ENCODE data around the gene UBTF. TPM values are rescaled to one million over a fixed set of nuclear protein-coding genes. Genes with fewer than 3 reads are reported as not detected.

Gene UBTF
- total and polyA plus RNA-seq, 9 of the 15 experiments (the other 6 are each of a cell fraction or from before 2014, with no cell fraction given) = 1.2 to 113 (median 83.6) TPM

GRCh38 chr17:44159519-44160210 lies 59.8 kb downstream of the UBTF start (continued):
- TF ChIP-seq CXXC5 (CRISPR knock-in tag; IDR thresholded peaks at IDR 0.05) (peak; percentile 59; the same call in 1 of the 2 replicates), KAT7 (CRISPR knock-in tag; IDR thresholded peaks at IDR 0.05; ENCODE audit: borderline replicate concordance) (no peak), ZBTB33 (CRISPR knock-in tag; IDR thresholded peaks at IDR 0.05) (no peak), LARP7 (IDR thresholded peaks at IDR 0.05) (no peak), DIDO1 (tag; IDR thresholded peaks at IDR 0.05; ENCODE audit: low read depth) (no peak), PYGO2 (tag; IDR thresholded peaks at IDR 0.05) (no peak), ZBTB9 (CRISPR knock-in tag; IDR thresholded peaks at IDR 0.05) (no peak), TCF15 (CRISPR knock-in tag; IDR thresholded peaks at IDR 0.05) (no peak), ZNF518B (CRISPR knock-in tag; IDR thresholded peaks at IDR 0.05) (no peak), SPI1 (IDR thresholded peaks at IDR 0.05; ENCODE audit: borderline replicate concordance, low read depth, low read length) (no peak), KAT2B (IDR thresholded peaks at IDR 0.05; ENCODE audit: low read depth, low read length) (no peak), SOX6 (IDR thresholded peaks at IDR 0.05) (peak; percentile 89), SMARCC2 (IDR thresholded peaks at IDR 0.05; ENCODE audit: low read depth) (no peak; the same call in 1 of the 2 replicates), TAF1 (IDR thresholded peaks at IDR 0.05; ENCODE audit: control insufficient read depth, extremely low read depth, insufficient read depth, low read length, severe bottlenecking) (no peak), DDX20 (tag; IDR thresholded peaks at IDR 0.05; ENCODE audit: low read depth) (no peak), RAD51 (IDR thresholded peaks at IDR 0.05; ENCODE audit: borderline replicate concordance, low read depth) (peak; percentile 97), GTF2F1 (IDR thresholded peaks at IDR 0.05; ENCODE audit: low read depth, low read length) (no peak), BRCA1 (IDR thresholded peaks at IDR 0.05) (no peak), BRCA1 (CRISPR knock-in tag; IDR thresholded peaks at IDR 0.05) (no peak), ZFP91 (CRISPR knock-in tag; IDR thresholded peaks at IDR 0.05) (no peak)

Data from K562 (cell line).